Measurements from ENCODE around the gene ECI2. TPM values are rescaled to one million over a fixed set of nuclear protein-coding genes. Genes with fewer than 3 reads are reported as not detected.

ECI2 gene
- total and polyA plus RNA-seq, 7 donors: 58.2 to 122 (median 103) TPM

- no peaks in the 10 kb centered on the region for H3K27me3 ChIP-seq (ENCODE audit: insufficient read depth in 3 of 3, low read length in 2 of 3)
- peaks cover 15% of the 10 kb centered on the region for H3K9me3 ChIP-seq
- no peaks in the 10 kb centered on the region for H3K36me3 ChIP-seq (ENCODE audit: insufficient read depth in 1 of 2, low read depth in 1 of 2)
- no peak for TF ChIP-seq CTCF (IDR thresholded peaks at IDR 0.05)
- intact Hi-C loops (cut with DNase I): no loop called here
- DNase-seq (no peak), ATAC-seq (no peak)
- 69 to 83% (median 70%) methylated on average over 2 of the region's 2 CpGs for WGBS, 3 donors
- H3K27ac ChIP-seq: peak overlapping the region; percentile 70
- H3K4me3 ChIP-seq: no peak overlapping the region
- H3K4me1 ChIP-seq: peaks cover 31% of the 10 kb centered on the region
These were observed 27.5 kb downstream of the ECI2 start for GRCh38 chr6:4107873-4108272.

GRCh38 chr6:4105980-4106536 lies 29.3 kb downstream of the ECI2 start:
- Histone ChIP-seq H3K27ac (peak overlapping the region; percentile 27), H3K36me3 (ENCODE audit: insufficient read depth in 1 of 2, low read depth in 1 of 2) (no peaks in the 10 kb centered on the region), H3K4me3 (no peak overlapping the region), H3K27me3 (ENCODE audit: insufficient read depth in 3 of 3, low read length in 2 of 3) (no peaks in the 10 kb centered on the region), H3K9me3 (no peaks in the 10 kb centered on the region), H3K4me1 (peaks cover 48% of the 10 kb centered on the region)
- WGBS, 3 donors: 75 to 81% (median 76%) methylated on average over 4 of the region's 4 CpGs
- no peak for TF ChIP-seq CTCF (IDR thresholded peaks at IDR 0.05)
- ATAC-seq (no peak), DNase-seq (no peak)
- intact Hi-C loops (cut with DNase I): no loop called here

GRCh38 chr6:4103929-4104328 lies 31.4 kb downstream of the ECI2 start:
- intact Hi-C loops (cut with DNase I): no loop called here

GRCh38 chr6:4102687-4103244 lies 32.6 kb downstream of the ECI2 start:
- ATAC-seq (peak in 1 of 4 donors; percentile 21), DNase-seq (no peak)
- peaks cover 26% of the 10 kb centered on the region for H3K4me1 ChIP-seq
- H3K4me3 ChIP-seq: no peak overlapping the region
- no peaks in the 10 kb centered on the region for H3K27me3 ChIP-seq (ENCODE audit: insufficient read depth in 3 of 3, low read length in 2 of 3)
- H3K36me3 ChIP-seq (ENCODE audit: insufficient read depth in 1 of 2, low read depth in 1 of 2): no peaks in the 10 kb centered on the region
- peak overlapping the region; percentile 41 for H3K27ac ChIP-seq
- no peak for TF ChIP-seq CTCF (IDR thresholded peaks at IDR 0.05)
- intact Hi-C loops (cut with DNase I): no loop called here
- H3K9me3 ChIP-seq: no peaks in the 10 kb centered on the region
- 41 to 58% (median 46%) methylated on average over 6 of the region's 6 CpGs for WGBS, 3 donors

More at GRCh38 chr6:4103929-4104328, 31.4 kb downstream of the ECI2 start:
- Histone ChIP-seq H3K27me3 (ENCODE audit: insufficient read depth in 3 of 3, low read length in 2 of 3) (no peaks in the 10 kb centered on the region), H3K4me3 (no peak overlapping the region), H3K4me1 (peaks cover 38% of the 10 kb centered on the region), H3K36me3 (ENCODE audit: insufficient read depth in 1 of 2, low read depth in 1 of 2) (no peaks in the 10 kb centered on the region), H3K27ac (no peak overlapping the region), H3K9me3 (no peaks in the 10 kb centered on the region)
- no peak for DNase-seq
- 68 to 81% (median 73%) methylated on average over 5 of the region's 5 CpGs for WGBS, 3 donors
- ATAC-seq: no peak
- no peak for TF ChIP-seq CTCF (IDR thresholded peaks at IDR 0.05)

GRCh38 chr6:4101298-4101697 lies 34.1 kb downstream of the ECI2 start:
- Histone ChIP-seq H3K27me3 (ENCODE audit: insufficient read depth in 3 of 3, low read length in 2 of 3) (no peaks in the 10 kb centered on the region), H3K9me3 (no peaks in the 10 kb centered on the region), H3K36me3 (ENCODE audit: insufficient read depth in 1 of 2, low read depth in 1 of 2) (no peaks in the 10 kb centered on the region), H3K27ac (peak overlapping the region; percentile 41), H3K4me1 (peaks cover 25% of the 10 kb centered on the region), H3K4me3 (no peak overlapping the region)
- WGBS, 3 donors: 19 to 44% (median 39%) methylated on average over 3 of the region's 3 CpGs
- intact Hi-C loops (cut with DNase I): no loop called here
- peak in 3 of 4 donors; percentile 57 to 64 (median 59) for ATAC-seq
- TF ChIP-seq CTCF (IDR thresholded peaks at IDR 0.05): no peak
- DNase-seq: no peak
